Small intestine (tissue), 7 donors: ENCODE measurements around the gene MED12L. TPM values are rescaled to one million over a fixed set of nuclear protein-coding genes. Genes with fewer than 3 reads are reported as not detected.

Experiments
- DNase-seq, 2 donors: peaks; one replicate each; pipeline versions ENCODE4 v3.0.0 to v3.0.0-alpha.2; 2013
- FAIRE-seq: peaks from 2 replicates; lab custom pipeline; 2012; peaks lifted over from hg19 to GRCh38; lab: Jason Lieb, UNC
- H3K27ac ChIP-seq, 3 donors: one replicate each; pipeline ENCODE4 v1.5.1; 2013; ENCODE audit warnings: low read length in 2 of 3, mild to moderate bottlenecking in 2 of 3, control low read depth in 1 of 3, inconsistent platforms in 1 of 3, low read depth in 1 of 3, moderate library complexity in 1 of 3
- H3K27me3 ChIP-seq, 3 donors: one replicate each; pipeline ENCODE4 v1.6.1; 2013; ENCODE audit warnings: low read length in 3 of 3, inconsistent platforms in 1 of 3; ENCODE audit not compliant: control insufficient read depth in 3 of 3, insufficient read depth in 3 of 3
- H3K36me3 ChIP-seq, 3 donors: one replicate each; pipeline ENCODE4 v1.6.1; 2013; ENCODE audit warnings: low read length in 3 of 3, inconsistent platforms in 1 of 3, low read depth in 1 of 3, mild to moderate bottlenecking in 1 of 3, moderate library complexity in 1 of 3; ENCODE audit not compliant: control insufficient read depth in 3 of 3, insufficient read depth in 2 of 3
- H3K4me1 ChIP-seq, 3 donors: one replicate each; pipeline ENCODE4 v1.6.1; 2013; ENCODE audit warnings: low read length in 2 of 3, inconsistent platforms in 1 of 3, low read depth in 1 of 3, mild to moderate bottlenecking in 1 of 3, moderate library complexity in 1 of 3; ENCODE audit not compliant: control insufficient read depth in 3 of 3, insufficient read depth in 2 of 3
- H3K4me3 ChIP-seq, 3 donors: one replicate each; pipeline ENCODE4 v1.5.1; 2013; ENCODE audit warnings: low read length in 3 of 3, control low read depth in 1 of 3, inconsistent platforms in 1 of 3, low read depth in 1 of 3, mild to moderate bottlenecking in 1 of 3, moderate library complexity in 1 of 3
- H3K9me3 ChIP-seq, 2 donors: one replicate each; pipeline ENCODE4 v1.6.1; 2013; ENCODE audit warnings: low read depth in 1 of 2, low read length in 1 of 2; ENCODE audit not compliant: control insufficient read depth in 2 of 2, insufficient read depth in 1 of 2
- whole genome bisulfite sequencing, 3 donors: extraction: QIAGEN DNeasy Blood & Tissue Kit; methylation state at CpG; one replicate each; pipeline ENCODE4 v1.1.7; 2013; 5-methylcytosine and 5-hydroxymethylcytosine counted together
- polyA plus RNA-seq, 4 donors: library from polyadenylated mRNA; stranded (reverse) in 3 of 4; unstranded in 1 of 4; fragments of 200-250 nt in 3 of 4; fragments of 120-200 nt in 1 of 4; gene quantifications; one replicate each; pipeline versions ENCODE4 v1.2.1 to v1.2.3, GENCODE V29; 2013
- donor health status: healthy with polysubstance abuse.
- donor health status: control.
- donor health status: control.
- donor health status: Bipolar disorder and iron deficiency.
- donor health status: healthy.

MED12L gene
- polyA plus RNA-seq, 4 donors, result 0.16 to 2.4 (median 0.36) TPM

- 81 to 95% (median 93%) methylated on average over 4 of the region's 4 CpGs for WGBS, 3 donors
- Histone ChIP-seq H3K27ac (no peak overlapping the region), H3K4me3 (no peak overlapping the region), H3K9me3 (peaks cover 0 to 8% of the 10 kb centered on the region in 2 donors), H3K36me3 (peaks cover 0 to 3% (median 0%) of the 10 kb centered on the region in 3 donors), H3K27me3 (no peaks in the 10 kb centered on the region), H3K4me1 (peaks cover 0 to 6% (median 0%) of the 10 kb centered on the region in 3 donors)
- DNase-seq, result no peak
- FAIRE-seq, result no peak
These were observed 138.9 kb downstream of the MED12L start for GRCh38 chr3:151224268-151224866.

- FAIRE-seq, result no peak
- no peak for DNase-seq
- H3K27ac ChIP-seq, result no peak overlapping the region
- peaks cover 0 to 6% (median 0%) of the 10 kb centered on the region in 3 donors for H3K4me1 ChIP-seq
- H3K36me3 ChIP-seq, result peaks cover 0 to 3% (median 0%) of the 10 kb centered on the region in 3 donors
- H3K4me3 ChIP-seq, result no peak overlapping the region
- H3K9me3 ChIP-seq, result peaks cover 0 to 8% of the 10 kb centered on the region in 2 donors
- H3K27me3 ChIP-seq, result no peaks in the 10 kb centered on the region
- 79 to 86% (median 80%) methylated on average over 9 of the region's 9 CpGs for WGBS, 3 donors
These were observed 139.8 kb downstream of the MED12L start for GRCh38 chr3:151225040-151225975.

- Histone ChIP-seq H3K4me3 (no peak overlapping the region), H3K27me3 (no peaks in the 10 kb centered on the region), H3K27ac (no peak overlapping the region), H3K36me3 (peaks cover 0 to 3% (median 0%) of the 10 kb centered on the region in 3 donors), H3K4me1 (peaks cover 0 to 6% (median 0%) of the 10 kb centered on the region in 3 donors), H3K9me3 (peaks cover 0 to 8% of the 10 kb centered on the region in 2 donors)
- FAIRE-seq (no peak), DNase-seq (no peak)
- WGBS, 3 donors, result 47 to 54% (median 51%) methylated on average over 4 of the region's 4 CpGs
These were observed 140.7 kb downstream of the MED12L start for GRCh38 chr3:151226088-151226563.

GRCh38 chr3:151226825-151227224 lies 141.4 kb downstream of the MED12L start:
- FAIRE-seq (no peak), DNase-seq (no peak)
- no peaks in the 10 kb centered on the region for H3K36me3 ChIP-seq
- H3K27ac ChIP-seq, result peak overlapping the region in 1 of 3 donors; percentile 44
- H3K9me3 ChIP-seq, result peaks cover 0 to 2% of the 10 kb centered on the region in 2 donors
- 86 to 93% (median 89%) methylated on average over 5 of the region's 5 CpGs for WGBS, 3 donors
- peak overlapping the region in 1 of 3 donors; percentile 4 for H3K4me3 ChIP-seq
- no peaks in the 10 kb centered on the region for H3K27me3 ChIP-seq
- peaks cover 0 to 6% (median 0%) of the 10 kb centered on the region in 3 donors for H3K4me1 ChIP-seq

- no peak for FAIRE-seq
- 71 to 78% (median 78%) methylated on average over 6 of the region's 6 CpGs for WGBS, 3 donors
- peak overlapping the region in 1 of 3 donors; percentile 22 for H3K27ac ChIP-seq
- no peak overlapping the region for H3K4me3 ChIP-seq
- no peak for DNase-seq
- no peaks in the 10 kb centered on the region for H3K27me3 ChIP-seq
- no peaks in the 10 kb centered on the region for H3K9me3 ChIP-seq
- no peaks in the 10 kb centered on the region for H3K36me3 ChIP-seq
- peaks cover 0 to 6% (median 0%) of the 10 kb centered on the region in 3 donors for H3K4me1 ChIP-seq
These were observed 141.9 kb downstream of the MED12L start for GRCh38 chr3:151227266-151227806.

GRCh38 chr3:151227807-151228665 lies 142.6 kb downstream of the MED12L start:
- 38 to 42% (median 40%) methylated on average over 9 of the region's 9 CpGs for WGBS, 3 donors
- peaks cover 0 to 6% (median 0%) of the 10 kb centered on the region in 3 donors for H3K4me1 ChIP-seq
- peak overlapping the region in 1 of 3 donors; percentile 51 for H3K27ac ChIP-seq
- H3K4me3 ChIP-seq, result no peak overlapping the region
- H3K27me3 ChIP-seq, result no peaks in the 10 kb centered on the region
- peak; percentile 77 to 86 for DNase-seq
- H3K9me3 ChIP-seq, result no peaks in the 10 kb centered on the region
- FAIRE-seq, result no peak
- no peaks in the 10 kb centered on the region for H3K36me3 ChIP-seq

GRCh38 chr3:151228666-151229040 lies 143.2 kb downstream of the MED12L start:
- peak overlapping the region in 1 of 3 donors; percentile 51 for H3K27ac ChIP-seq
- DNase-seq, result no peak

More at GRCh38 chr3:151228666-151229040, 143.2 kb downstream of the MED12L start:
- WGBS, 3 donors, result 57 to 86% (median 77%) methylated on average over 1 of the region's 1 CpG
- H3K36me3 ChIP-seq, result no peaks in the 10 kb centered on the region
- H3K4me1 ChIP-seq, result peaks cover 0 to 6% (median 0%) of the 10 kb centered on the region in 3 donors
- H3K4me3 ChIP-seq, result no peak overlapping the region
- no peaks in the 10 kb centered on the region for H3K27me3 ChIP-seq
- no peaks in the 10 kb centered on the region for H3K9me3 ChIP-seq
- no peak for FAIRE-seq
